GM21619 (cell line): ENCODE results near the gene GRB10.
"Not testable (repeated sequence)": the region's sequence is repeated elsewhere in the genome, so short reads cannot be mapped to it uniquely, and the experiment has no call there.

Experiments
- ATAC-seq: cut with Tn5 transposase; IDR thresholded peaks from one replicate; pipeline ENCODE4 v1.9.1; 2021; ENCODE audit not compliant: unreplicated experiment

Gene GRB10

GRCh38 chr7:50779427-50779826, 3.3 kb downstream of the GRB10 start:
- ATAC-seq: no peak

GRCh38 chr7:50778189-50778588, 4.5 kb downstream of the GRB10 start:
- ATAC-seq: no peak

- no peak for ATAC-seq
Observed at GRCh38 chr7:50775836-50776235, 6.9 kb downstream of the GRB10 start.

- ATAC-seq: no peak
Observed at GRCh38 chr7:50775231-50775630, 7.5 kb downstream of the GRB10 start.

GRCh38 chr7:50774319-50774718, 8.4 kb downstream of the GRB10 start:
- ATAC-seq: no peak

GRCh38 chr7:50773071-50773470, 9.6 kb downstream of the GRB10 start:
- not testable (repeated sequence) for ATAC-seq

GRCh38 chr7:50771120-50772002, 11.3 kb downstream of the GRB10 start:
- ATAC-seq: no peak

GRCh38 chr7:50768485-50769474, 13.9 kb downstream of the GRB10 start:
- no peak for ATAC-seq

GRCh38 chr7:50766849-50767207, 15.9 kb downstream of the GRB10 start:
- no peak for ATAC-seq

- no peak for ATAC-seq
Observed at GRCh38 chr7:50766106-50766848, 16.4 kb downstream of the GRB10 start.

- ATAC-seq: no peak
Observed at GRCh38 chr7:50762337-50762736, 20.4 kb downstream of the GRB10 start.

GRCh38 chr7:50761713-50762112, 21.0 kb downstream of the GRB10 start:
- no peak for ATAC-seq

- ATAC-seq: no peak
Observed at GRCh38 chr7:50757703-50758390, 24.8 kb downstream of the GRB10 start.

GRCh38 chr7:50756180-50756579, 26.5 kb downstream of the GRB10 start:
- ATAC-seq: no peak

GRCh38 chr7:50754684-50755083, 28.0 kb downstream of the GRB10 start:
- ATAC-seq: no peak

- ATAC-seq: no peak
Observed at GRCh38 chr7:50754241-50754640, 28.5 kb downstream of the GRB10 start.

GRCh38 chr7:50752422-50752821, 30.3 kb downstream of the GRB10 start:
- no peak for ATAC-seq

GRCh38 chr7:50751146-50751545, 31.6 kb downstream of the GRB10 start:
- ATAC-seq: no peak

- ATAC-seq: no peak
Observed at GRCh38 chr7:50749896-50750295, 32.8 kb downstream of the GRB10 start.

GRCh38 chr7:50748472-50748871, 34.2 kb downstream of the GRB10 start:
- ATAC-seq: no peak
